LNCaP clone FGC (cell line): ENCODE results near the gene BLTP3A.

Experiments
- DNase-seq: peaks from one replicate; pipeline ENCODE4 v3.0.0-alpha.2; 2011; ENCODE audit warnings: low read depth
- H3K4me3 ChIP-seq: 2 replicates; pipeline ENCODE4 v1.5.1; 2011; ENCODE audit warnings: mild to moderate bottlenecking, low read depth, low read length, control low read depth
- CTCF ChIP-seq: IDR thresholded peaks from 2 replicates; pipeline ENCODE4 v1.5.1; 2012; ENCODE audit warnings: mild to moderate bottlenecking; ENCODE audit not compliant: control insufficient read depth, insufficient read depth; ENCODE audit errors: extremely low read depth

BLTP3A gene

GRCh38 chr6:34837528-34837927 is 45.6 kb downstream of the BLTP3A start:
- no peak overlapping the region for H3K4me3 ChIP-seq
- no peak for TF ChIP-seq CTCF
- no peak for DNase-seq

- no peak overlapping the region for H3K4me3 ChIP-seq
- no peak for TF ChIP-seq CTCF
- DNase-seq = peak; percentile 6
Observed at GRCh38 chr6:34839666-34840352, 47.9 kb downstream of the BLTP3A start.
